OCI-LY1 (cell line): Measurements from ENCODE around the gene TP53BP2.

Experiments used
- CTCF ChIP-seq: fragments of 200-600 bp; sonication (generic), shearing (Covaris generic); IDR thresholded peaks from 2 replicates; pipeline ENCODE4 v1.5.1; 2017; ENCODE audit warnings: mild to moderate bottlenecking, antibody characterized with exemption, low read length, moderate library complexity, mixed read lengths
- EZH2 ChIP-seq: fragments of 200-600 bp; sonication (generic), shearing (Covaris generic); IDR thresholded peaks from 2 replicates; pipeline ENCODE4 v1.8.0; 2017; ENCODE audit warnings: borderline replicate concordance, mixed run types, mild to moderate bottlenecking, antibody characterized with exemption, low read length, moderate library complexity, mixed read lengths

- TF ChIP-seq CTCF (no peak), EZH2 (no peak)
Observed at GRCh38 chr1:223788746-223789415, 56.9 kb downstream of the TP53BP2 start.
